Adrenal gland (tissue), 5 donors: Measurements from ENCODE around the gene SYT1.

ENCODE experiments used
- POLR2A ChIP-seq, 2 donors: fragments of 450-650 bp; IDR thresholded peaks; one replicate each; pipeline ENCODE4 v1.6.1; 2017; ENCODE audit warnings: antibody characterized with exemption in 2 of 2, mild to moderate bottlenecking in 2 of 2, moderate library complexity in 1 of 2
- TF ChIP-seq, protein P1 (sequence below), 6 experiments: fragments of 450-650 bp in 4 of 6; fragments of 200-600 bp in 2 of 6; sonication (generic) in 1 of 6; IDR thresholded peaks; 1 replicate in 5 of 6; 2 replicates in 1 of 6; pipeline versions ENCODE4 v1.5.1 to v1.8.0; 2016 to 2021; ENCODE audit warnings: antibody characterized with exemption in 6 of 6, mild to moderate bottlenecking in 2 of 6, moderate library complexity in 1 of 6
- donor health status: DM: no; HTN: no; CAD: no.

DNA sequence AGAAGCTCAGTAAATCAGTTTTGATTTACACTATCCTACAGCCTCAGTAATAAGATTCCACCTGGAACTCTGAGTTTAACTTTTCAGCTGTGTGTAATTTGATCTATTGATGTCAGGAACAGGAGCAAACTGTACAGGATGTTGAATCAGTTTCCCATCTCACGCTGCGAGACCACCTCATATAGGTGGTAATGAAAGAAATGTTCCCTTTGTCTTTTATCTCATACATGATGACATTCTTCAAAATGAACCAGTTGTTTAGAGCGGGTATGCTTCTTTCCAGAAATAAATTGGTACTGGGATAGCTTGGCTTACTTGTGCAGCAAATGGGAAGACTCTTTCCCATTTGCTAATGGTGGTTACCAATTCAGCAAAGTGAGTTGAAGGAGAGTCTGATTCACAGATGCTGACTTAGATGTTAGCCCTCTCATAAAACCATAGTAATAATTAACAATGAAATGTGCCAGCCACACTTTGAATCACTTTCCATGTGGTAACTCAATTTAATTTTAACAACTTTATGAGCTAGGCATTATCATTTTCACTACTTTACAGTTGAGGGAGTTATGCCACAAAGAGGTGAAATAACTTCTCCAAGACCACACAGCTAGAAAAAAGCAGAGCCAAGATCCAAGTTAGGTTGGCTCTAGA lies 574.7 kb downstream of the SYT1 start:
- TF ChIP-seq, protein P1, sequence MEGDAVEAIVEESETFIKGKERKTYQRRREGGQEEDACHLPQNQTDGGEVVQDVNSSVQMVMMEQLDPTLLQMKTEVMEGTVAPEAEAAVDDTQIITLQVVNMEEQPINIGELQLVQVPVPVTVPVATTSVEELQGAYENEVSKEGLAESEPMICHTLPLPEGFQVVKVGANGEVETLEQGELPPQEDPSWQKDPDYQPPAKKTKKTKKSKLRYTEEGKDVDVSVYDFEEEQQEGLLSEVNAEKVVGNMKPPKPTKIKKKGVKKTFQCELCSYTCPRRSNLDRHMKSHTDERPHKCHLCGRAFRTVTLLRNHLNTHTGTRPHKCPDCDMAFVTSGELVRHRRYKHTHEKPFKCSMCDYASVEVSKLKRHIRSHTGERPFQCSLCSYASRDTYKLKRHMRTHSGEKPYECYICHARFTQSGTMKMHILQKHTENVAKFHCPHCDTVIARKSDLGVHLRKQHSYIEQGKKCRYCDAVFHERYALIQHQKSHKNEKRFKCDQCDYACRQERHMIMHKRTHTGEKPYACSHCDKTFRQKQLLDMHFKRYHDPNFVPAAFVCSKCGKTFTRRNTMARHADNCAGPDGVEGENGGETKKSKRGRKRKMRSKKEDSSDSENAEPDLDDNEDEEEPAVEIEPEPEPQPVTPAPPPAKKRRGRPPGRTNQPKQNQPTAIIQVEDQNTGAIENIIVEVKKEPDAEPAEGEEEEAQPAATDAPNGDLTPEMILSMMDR (IDR thresholded peaks at IDR 0.05) = no peak
- no peak for TF ChIP-seq POLR2A (IDR thresholded peaks at IDR 0.05)
